Activated naive CD8-positive, alpha-beta T cell treated with anti-CD3 and anti-CD28 coated beads for 36 hours (primary cell): ENCODE data around the gene ZFTA. TPM values are rescaled to one million over a fixed set of nuclear protein-coding genes. Genes with fewer than 3 reads are reported as not detected.
"Not testable (repeated sequence)": the region's sequence is repeated elsewhere in the genome, so short reads cannot be mapped to it uniquely, and the experiment has no call there.

Experiments used
- DNase-seq: peaks from one replicate; pipeline ENCODE4 v3.0.0; 2021
- H3K27ac Mint-ChIP-seq: one replicate; pipeline ENCODE4 v1.8.0; 2022; ENCODE audit warnings: mild to moderate bottlenecking, moderate library complexity, mixed read lengths
- H3K27me3 Mint-ChIP-seq: one replicate; pipeline ENCODE4 v1.8.0; 2022; ENCODE audit warnings: mild to moderate bottlenecking, mixed read lengths
- H3K36me3 Mint-ChIP-seq: one replicate; pipeline ENCODE4 v1.8.0; 2021; ENCODE audit warnings: mild to moderate bottlenecking, mixed read lengths
- H3K4me1 Mint-ChIP-seq: one replicate; pipeline ENCODE4 v1.8.0; 2021; ENCODE audit warnings: mixed read lengths
- H3K4me3 Mint-ChIP-seq: one replicate; pipeline ENCODE4 v1.8.0; 2022; ENCODE audit warnings: mild to moderate bottlenecking, moderate library complexity, mixed read lengths
- H3K9me3 Mint-ChIP-seq: one replicate; pipeline ENCODE4 v1.8.0; 2022; ENCODE audit warnings: mixed read lengths
- total RNA-seq, 2 experiments: library from RNA; stranded (reverse); gene quantifications; one replicate each; pipeline ENCODE4 v1.2.3, GENCODE V29; 2021

Gene ZFTA
- 1 to 10 TPM; 4.7 to 6.2 TPM for total RNA-seq

DNA sequence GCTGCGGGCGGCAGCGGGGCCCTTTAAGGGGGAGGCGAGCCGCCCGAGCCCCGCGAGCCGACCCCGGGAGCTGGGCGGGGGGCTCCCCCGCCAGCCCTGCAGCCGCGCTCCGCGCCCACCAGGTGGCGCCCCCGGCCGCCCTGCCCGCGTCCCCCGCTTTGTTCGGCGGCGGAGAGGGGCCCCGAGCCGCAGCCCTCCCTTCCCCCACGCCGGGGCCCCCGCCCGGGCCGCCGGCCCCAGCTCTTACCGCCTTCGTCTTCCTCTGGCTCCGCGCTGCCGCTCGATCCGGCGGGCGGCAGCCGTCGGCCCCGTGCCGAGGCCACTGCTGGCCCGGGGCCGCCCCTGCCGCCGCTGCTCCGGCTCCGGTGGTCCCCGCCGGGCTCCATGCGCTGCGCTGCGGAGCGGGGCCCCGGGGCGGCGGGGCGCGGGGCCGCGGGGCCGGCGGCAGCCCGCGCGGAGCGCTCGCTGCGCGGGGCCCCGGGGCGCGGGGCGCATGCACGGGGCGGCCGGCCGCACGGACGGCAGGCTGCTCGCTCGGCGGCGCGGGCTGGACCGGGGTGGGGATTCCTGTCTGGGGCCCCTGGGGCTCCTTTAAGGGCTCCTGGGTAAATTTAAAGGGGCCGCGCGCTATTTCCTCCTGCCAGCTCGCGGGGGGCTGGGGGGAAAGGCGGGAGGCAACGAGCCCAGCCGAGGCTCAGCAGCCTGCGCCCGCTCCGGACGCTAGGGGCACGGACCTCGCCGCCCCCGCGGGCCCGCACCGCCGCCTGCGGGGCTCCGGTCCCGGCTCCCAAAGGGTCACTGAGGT lies at the start of gene ZFTA:
Gene ZFTA, minus strand, starts transcription at position 539 of the 805 bp plus-strand sequence. Its CDS starts 153 bp downstream, at position 386.
- Mint-ChIP-seq H3K27me3 (peaks cover 14% of the 10 kb centered on the region), H3K36me3 (no peaks in the 10 kb centered on the region), H3K4me3 (peak within 1 kb of the TSS; percentile 89), H3K9me3 (no peaks in the 10 kb centered on the region), H3K27ac (peak within 1 kb of the TSS; percentile 82), H3K4me1 (peaks cover 22% of the 10 kb centered on the region)
- peak; percentile 79 for DNase-seq

DNA sequence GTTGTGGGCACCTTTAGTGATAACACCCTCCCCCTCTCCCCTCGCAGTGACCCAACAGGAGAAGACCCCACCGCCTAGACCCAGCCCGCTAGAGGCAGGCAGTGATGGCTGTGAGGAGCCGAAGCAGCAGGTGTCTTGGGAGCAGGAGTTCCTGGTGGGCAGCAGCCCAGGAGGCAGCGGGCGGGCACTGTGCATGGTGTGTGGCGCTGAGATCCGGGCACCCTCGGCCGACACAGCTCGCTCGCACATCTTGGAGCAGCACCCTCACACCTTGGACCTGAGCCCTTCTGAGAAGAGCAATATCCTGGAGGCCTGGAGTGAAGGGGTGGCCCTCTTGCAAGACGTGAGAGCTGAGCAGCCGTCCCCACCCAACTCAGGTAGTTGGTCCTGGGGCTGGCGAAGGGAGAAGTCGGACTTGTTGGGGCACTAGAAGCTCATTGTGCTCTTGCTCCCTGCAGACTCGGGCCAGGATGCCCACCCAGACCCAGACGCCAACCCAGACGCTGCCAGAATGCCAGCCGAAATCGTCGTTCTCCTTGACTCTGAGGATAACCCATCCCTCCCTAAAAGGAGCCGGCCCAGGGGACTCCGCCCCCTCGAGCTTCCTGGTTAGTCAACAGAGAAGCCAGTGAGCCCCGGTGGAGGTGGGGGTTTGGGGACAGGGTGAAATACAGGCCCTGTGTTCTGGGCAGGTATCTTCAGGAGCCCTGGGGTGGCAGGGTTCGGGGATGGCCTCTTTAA lies 49.4 kb upstream of the ZFTA start:
- Mint-ChIP-seq H3K4me3 (no peak overlapping the region), H3K4me1 (peaks cover 16% of the 10 kb centered on the region), H3K27ac (no peak overlapping the region), H3K36me3 (peaks cover 45% of the 10 kb centered on the region), H3K27me3 (no peaks in the 10 kb centered on the region), H3K9me3 (no peaks in the 10 kb centered on the region)
- DNase-seq = no peak

- Mint-ChIP-seq H3K4me3 (no peak overlapping the region), H3K27ac (no peak overlapping the region), H3K4me1 (peaks cover 18% of the 10 kb centered on the region), H3K9me3 (no peaks in the 10 kb centered on the region), H3K27me3 (peaks cover 6% of the 10 kb centered on the region), H3K36me3 (peaks cover 39% of the 10 kb centered on the region)
- DNase-seq = no peak
Observed at GRCh38 chr11:63816732-63817131, 48.2 kb upstream of the ZFTA start.

GRCh38 chr11:63816166-63816565 lies 47.6 kb upstream of the ZFTA start:
- peaks cover 18% of the 10 kb centered on the region for H3K4me1 Mint-ChIP-seq
- H3K4me3 Mint-ChIP-seq = no peak overlapping the region
- H3K27me3 Mint-ChIP-seq = peaks cover 6% of the 10 kb centered on the region
- no peak for DNase-seq
- H3K27ac Mint-ChIP-seq = no peak overlapping the region
- no peaks in the 10 kb centered on the region for H3K9me3 Mint-ChIP-seq
- H3K36me3 Mint-ChIP-seq = peaks cover 37% of the 10 kb centered on the region

- Mint-ChIP-seq H3K27ac (peak overlapping the region; percentile 38), H3K4me3 (peak overlapping the region; percentile 83), H3K4me1 (peaks cover 18% of the 10 kb centered on the region), H3K9me3 (no peaks in the 10 kb centered on the region), H3K27me3 (peaks cover 6% of the 10 kb centered on the region), H3K36me3 (peaks cover 27% of the 10 kb centered on the region)
- DNase-seq = no peak
Observed at GRCh38 chr11:63814383-63814736, 45.8 kb upstream of the ZFTA start.

DNA sequence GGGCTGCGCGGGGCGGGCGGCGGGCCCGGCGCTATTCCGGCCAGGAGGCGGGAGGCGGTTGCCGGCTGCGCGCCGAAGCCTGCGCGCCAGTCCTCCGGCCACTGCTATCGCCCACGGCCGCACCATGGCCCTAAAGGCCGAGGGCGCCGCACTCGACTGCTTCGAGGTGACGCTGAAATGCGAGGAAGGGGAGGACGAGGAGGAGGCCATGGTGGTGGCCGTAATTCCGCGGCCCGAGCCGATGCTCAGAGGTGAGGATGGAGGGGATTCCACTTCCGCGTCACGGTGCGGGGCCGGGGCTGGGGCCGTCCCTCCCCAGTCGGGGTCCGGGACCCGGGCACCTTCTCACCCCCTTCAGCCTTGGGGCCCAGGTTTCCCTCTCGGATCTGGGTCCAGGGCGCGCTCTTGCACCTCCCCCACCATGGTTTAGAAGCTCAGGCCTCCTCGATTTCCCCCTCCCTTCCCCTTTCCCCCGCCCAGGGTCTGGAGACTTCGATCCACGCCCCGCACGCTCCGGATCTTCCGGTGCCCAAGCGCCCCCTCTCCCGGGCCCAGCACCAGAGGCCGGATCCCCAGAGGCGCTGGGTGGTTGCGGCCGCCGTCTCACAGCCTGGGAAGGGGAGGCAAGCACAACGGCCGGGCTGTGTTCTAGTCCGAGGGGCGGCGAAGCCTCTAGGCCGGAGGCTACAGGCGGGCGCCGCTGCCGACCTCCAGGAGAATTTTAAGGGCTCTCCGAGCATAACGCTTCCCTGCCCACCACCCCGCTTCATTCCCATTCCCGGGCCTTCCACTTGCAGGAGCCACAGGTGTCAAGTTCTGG lies 45.2 kb upstream of the ZFTA start:
- H3K27me3 Mint-ChIP-seq = peaks cover 6% of the 10 kb centered on the region
- peak overlapping the region; percentile 83 for H3K4me3 Mint-ChIP-seq
- no peak overlapping the region for H3K27ac Mint-ChIP-seq
- H3K4me1 Mint-ChIP-seq = peaks cover 18% of the 10 kb centered on the region
- no peaks in the 10 kb centered on the region for H3K9me3 Mint-ChIP-seq
- DNase-seq = peak; percentile 43
- H3K36me3 Mint-ChIP-seq = peaks cover 26% of the 10 kb centered on the region

GRCh38 chr11:63813035-63813562 lies 44.5 kb upstream of the ZFTA start, which contains the start of gene SPINDOC:
TSS of gene SPINDOC (plus strand) at chr11:63813456. CDS start at chr11:63813687, 231 bp downstream.
- H3K27me3 Mint-ChIP-seq = peaks cover 6% of the 10 kb centered on the region
- H3K36me3 Mint-ChIP-seq = peaks cover 22% of the 10 kb centered on the region
- no peak within 1 kb of the TSS for H3K27ac Mint-ChIP-seq
- peak; percentile 84 for DNase-seq
- H3K4me3 Mint-ChIP-seq = peak within 1 kb of the TSS; percentile 83
- H3K4me1 Mint-ChIP-seq = peaks cover 18% of the 10 kb centered on the region
- H3K9me3 Mint-ChIP-seq = no peaks in the 10 kb centered on the region

- Mint-ChIP-seq H3K36me3 (peaks cover 15% of the 10 kb centered on the region), H3K9me3 (no peaks in the 10 kb centered on the region), H3K4me3 (peak overlapping the region; percentile 22), H3K27ac (no peak overlapping the region), H3K27me3 (peaks cover 6% of the 10 kb centered on the region), H3K4me1 (peaks cover 17% of the 10 kb centered on the region)
- DNase-seq = no peak
Observed at GRCh38 chr11:63811522-63811921, 42.9 kb upstream of the ZFTA start.

DNA sequence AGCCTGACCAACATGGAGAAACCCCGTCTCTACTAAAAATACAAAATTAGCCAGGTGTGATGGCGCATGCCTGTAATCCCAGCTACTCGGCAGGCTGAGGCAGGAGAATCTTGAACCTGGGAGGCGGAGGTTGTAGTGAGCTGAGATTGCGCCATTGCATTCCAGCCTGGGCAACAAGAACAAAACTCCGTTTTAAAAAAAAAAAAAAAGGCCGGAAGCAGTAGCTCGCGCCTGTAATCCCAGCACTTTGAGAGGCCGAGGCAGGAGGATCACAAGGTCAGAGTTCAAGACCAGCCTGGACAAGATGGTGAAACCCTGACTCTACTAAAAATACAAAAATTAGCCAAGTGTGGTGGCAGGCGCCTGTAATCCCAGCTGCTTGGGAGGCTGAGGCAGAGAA lies 41.8 kb upstream of the ZFTA start:
- not testable (repeated sequence) for DNase-seq, H3K27me3 Mint-ChIP-seq, H3K27ac Mint-ChIP-seq, H3K9me3 Mint-ChIP-seq, H3K36me3 Mint-ChIP-seq, H3K4me3 Mint-ChIP-seq
- H3K4me1 Mint-ChIP-seq = peaks cover 14% of the 10 kb centered on the region

DNA sequence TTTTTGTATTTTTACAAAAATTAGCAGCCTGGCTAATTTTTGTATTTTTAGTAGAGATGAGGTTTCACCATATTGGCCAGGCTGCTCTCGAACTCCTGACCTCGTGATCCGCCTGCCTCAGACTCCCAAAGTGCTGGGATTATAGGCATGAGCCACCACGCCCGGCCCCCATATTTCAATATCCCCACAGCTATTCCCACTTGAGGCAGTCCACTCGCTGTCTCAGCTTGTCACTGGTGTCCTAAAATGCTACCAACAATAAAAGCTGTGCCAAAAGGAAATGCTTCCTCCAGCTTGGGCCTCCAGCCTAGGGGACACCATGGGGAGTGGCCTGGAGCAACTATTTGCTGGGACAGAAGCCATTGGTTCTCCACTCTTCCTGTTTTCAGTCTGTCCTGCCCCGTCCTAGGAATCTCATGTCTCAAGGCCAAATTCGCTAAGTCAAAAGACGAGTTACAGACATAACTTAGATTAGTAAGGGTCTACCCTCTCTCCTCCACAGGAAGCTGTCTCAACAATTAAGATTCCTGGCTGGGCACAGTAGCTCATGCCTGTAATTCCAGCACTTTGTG lies 37.4 kb upstream of the ZFTA start:
- no peaks in the 10 kb centered on the region for H3K4me1 Mint-ChIP-seq
- peaks cover 2% of the 10 kb centered on the region for H3K27me3 Mint-ChIP-seq
- H3K27ac Mint-ChIP-seq = no peak overlapping the region
- DNase-seq = no peak
- H3K4me3 Mint-ChIP-seq = no peak overlapping the region
- no peaks in the 10 kb centered on the region for H3K9me3 Mint-ChIP-seq
- no peaks in the 10 kb centered on the region for H3K36me3 Mint-ChIP-seq

DNA sequence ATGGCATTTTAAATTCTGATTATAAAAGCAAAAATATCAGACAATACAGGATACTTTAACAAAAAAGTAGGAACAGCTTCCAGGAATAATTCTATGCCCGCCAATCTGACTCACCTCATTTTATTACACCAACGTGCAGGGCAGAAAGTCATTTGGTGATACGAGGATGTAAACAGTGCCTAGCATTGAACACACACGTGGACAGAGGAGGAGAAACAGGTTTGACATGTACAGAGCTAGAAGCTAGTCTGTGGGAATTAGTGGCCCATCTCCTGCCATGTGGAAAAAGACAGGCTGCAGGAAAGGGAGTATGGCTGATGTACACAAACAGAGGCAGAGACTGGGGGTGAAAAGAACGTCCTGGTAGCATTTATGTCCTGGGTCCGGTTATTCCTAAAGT lies 35.7 kb upstream of the ZFTA start:
- Mint-ChIP-seq H3K36me3 (no peaks in the 10 kb centered on the region), H3K4me1 (no peaks in the 10 kb centered on the region), H3K9me3 (no peaks in the 10 kb centered on the region), H3K27me3 (peaks cover 9% of the 10 kb centered on the region), H3K4me3 (no peak overlapping the region), H3K27ac (no peak overlapping the region)
- DNase-seq = no peak

DNA sequence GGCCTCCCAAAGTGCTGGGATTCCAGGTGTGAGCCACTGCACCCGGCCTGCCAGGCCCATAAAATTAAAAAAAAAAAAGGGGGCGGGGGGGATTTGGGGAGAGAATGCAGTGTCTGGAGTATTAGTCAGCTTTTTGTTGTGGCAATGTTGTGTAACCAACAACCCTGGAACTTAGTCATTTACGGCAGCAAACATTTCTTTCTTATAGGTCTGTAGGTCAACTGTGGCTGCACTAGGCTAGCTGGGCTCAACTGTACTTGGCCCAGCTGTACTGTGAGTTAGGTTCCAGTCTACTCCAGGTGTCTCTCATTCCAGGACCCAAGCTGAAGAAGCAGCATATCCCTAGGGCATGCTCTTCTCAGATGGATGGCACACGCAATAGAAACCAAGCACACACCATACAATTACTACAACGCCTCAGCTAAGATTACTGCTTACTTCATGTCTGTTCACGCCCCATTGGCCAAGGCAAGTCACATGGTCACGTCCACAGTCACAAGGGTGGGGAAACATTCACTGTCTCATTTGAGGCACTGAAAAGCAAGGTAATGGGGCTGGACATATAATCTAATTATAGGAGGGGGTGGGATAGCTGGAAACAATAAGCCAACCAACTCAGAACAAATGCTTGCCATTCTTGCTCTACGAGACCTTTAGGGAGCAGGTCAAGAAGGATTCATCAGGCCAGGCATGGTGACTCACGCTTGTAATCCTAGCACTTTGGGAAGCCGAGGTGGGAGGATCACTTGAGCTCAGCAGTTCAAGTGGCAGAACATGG lies 34.3 kb upstream of the ZFTA start:
- no peak for DNase-seq
- Mint-ChIP-seq H3K4me3 (no peak overlapping the region), H3K4me1 (no peaks in the 10 kb centered on the region), H3K36me3 (no peaks in the 10 kb centered on the region), H3K27ac (no peak overlapping the region), H3K27me3 (peaks cover 13% of the 10 kb centered on the region), H3K9me3 (no peaks in the 10 kb centered on the region)

DNA sequence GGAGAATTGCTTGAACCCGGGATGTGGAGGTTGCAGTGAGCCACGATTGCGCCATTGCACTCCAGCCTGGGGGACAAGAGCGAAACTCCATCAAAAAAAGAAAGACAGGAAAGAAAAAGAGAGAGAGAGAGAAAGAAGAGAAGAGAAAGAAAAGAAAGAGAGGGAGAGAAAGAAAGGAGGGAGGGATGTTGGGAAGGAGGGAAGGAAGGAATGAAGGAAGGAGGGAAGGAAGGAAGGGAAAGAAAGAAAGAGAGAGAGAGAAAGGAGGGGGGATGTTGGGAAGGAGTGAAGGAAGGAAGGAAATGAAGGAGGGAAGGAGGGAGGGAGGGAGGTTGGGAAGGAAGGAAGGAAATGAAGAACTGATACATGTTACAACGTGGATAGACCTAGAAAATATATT lies 32.3 kb upstream of the ZFTA start:
- H3K27me3 Mint-ChIP-seq = peaks cover 13% of the 10 kb centered on the region
- H3K4me1 Mint-ChIP-seq = no peaks in the 10 kb centered on the region
- H3K4me3 Mint-ChIP-seq = no peak overlapping the region
- DNase-seq = no peak
- no peaks in the 10 kb centered on the region for H3K9me3 Mint-ChIP-seq
- no peaks in the 10 kb centered on the region for H3K36me3 Mint-ChIP-seq
- H3K27ac Mint-ChIP-seq = no peak overlapping the region

GRCh38 chr11:63795066-63795465 lies 26.5 kb upstream of the ZFTA start:
- Mint-ChIP-seq H3K27me3 (peaks cover 4% of the 10 kb centered on the region), H3K9me3 (peaks cover 19% of the 10 kb centered on the region), H3K4me1 (no peaks in the 10 kb centered on the region), H3K4me3 (no peak overlapping the region), H3K36me3 (peaks cover 3% of the 10 kb centered on the region), H3K27ac (no peak overlapping the region)
- no peak for DNase-seq
